T-helper 1 cell treated with Interleukin-12 subunit alpha and Interleukin-12 subunit beta and Interleukin-4 antibody, amounts not matched to agents 30 ng/mL and 1 ng/mL, for 36 hours (primary cell): Measurements from ENCODE around the gene DCAF5. TPM values are rescaled to one million over a fixed set of nuclear protein-coding genes. Genes with fewer than 3 reads are reported as not detected.
"Not testable (repeated sequence)": the region's sequence is repeated elsewhere in the genome, so short reads cannot be mapped to it uniquely, and the experiment has no call there.

Experiments used
- intact Hi-C: fragments of 100-400 bp; cut with micrococcal nuclease; formaldehyde crosslinking; loops from one replicate; pipeline ENCODE4 v1.15.1; 2024
- total RNA-seq: library from RNA; stranded (reverse); gene quantifications from 2 replicates; pipeline ENCODE4 v1.2.3, GENCODE V29; 2022

DCAF5 gene
- total RNA-seq, 1 donor from 2014 or later: 49.5 TPM

- intact Hi-C loops: no loop called here
Observed at GRCh38 chr14:69044965-69045555, 107.9 kb downstream of the DCAF5 start.

- intact Hi-C loops: no loop called here
Observed at GRCh38 chr14:69044296-69044695, 108.6 kb downstream of the DCAF5 start.

GRCh38 chr14:69043596-69044260 lies 109.2 kb downstream of the DCAF5 start:
- intact Hi-C loops: no loop called here

GRCh38 chr14:69042787-69043444 lies 110.0 kb downstream of the DCAF5 start:
- intact Hi-C loops: no loop called here

- intact Hi-C loops: no loop called here
Observed at GRCh38 chr14:69042299-69042698, 110.6 kb downstream of the DCAF5 start.

- intact Hi-C loops: no loop called here
Observed at GRCh38 chr14:69041783-69042182, 111.1 kb downstream of the DCAF5 start.

- intact Hi-C loops: no loop called here
Observed at GRCh38 chr14:69040353-69040752, 112.6 kb downstream of the DCAF5 start.

- intact Hi-C loops: no loop called here
Observed at GRCh38 chr14:69039288-69039628, 113.7 kb downstream of the DCAF5 start.

GRCh38 chr14:69038455-69039287 lies 114.2 kb downstream of the DCAF5 start:
- intact Hi-C loops: no loop called here

GRCh38 chr14:69037790-69038454 lies 115.0 kb downstream of the DCAF5 start:
- intact Hi-C loops: no loop called here

- intact Hi-C loops: no loop called here
Observed at GRCh38 chr14:69036757-69037506, 116.0 kb downstream of the DCAF5 start.

- intact Hi-C loops: no loop called here
Observed at GRCh38 chr14:69034612-69035262, 118.2 kb downstream of the DCAF5 start.

- intact Hi-C loops: no loop called here
Observed at GRCh38 chr14:69027242-69027913, 125.5 kb downstream of the DCAF5 start.

GRCh38 chr14:69023035-69023434 lies 129.9 kb downstream of the DCAF5 start:
- intact Hi-C loops: no loop called here

GRCh38 chr14:69022093-69022492 lies 130.8 kb downstream of the DCAF5 start:
- intact Hi-C loops: not testable (repeated sequence)

GRCh38 chr14:69017706-69018105 lies 135.2 kb downstream of the DCAF5 start:
- intact Hi-C loops: no loop called here

- intact Hi-C loops: no loop called here
Observed at GRCh38 chr14:69014829-69015259, 138.1 kb downstream of the DCAF5 start.

GRCh38 chr14:69013943-69014782 lies 138.8 kb downstream of the DCAF5 start:
- intact Hi-C loops: no loop called here
